ENCODE results near the gene MSRB3.

The MSRB3 gene

GRCh38 chr12:65263777-65264176 lies 14.7 kb upstream of the MSRB3 start:
- Histone ChIP-seq H3K9me3 (ENCODE audit: insufficient read depth, low read depth, low read length) (no peaks in the 10 kb centered on the region), H3K27me3 (ENCODE audit: insufficient read depth, low read length, poor library complexity, severe bottlenecking) (no peaks in the 10 kb centered on the region), H3K9ac (ENCODE audit: low read depth, low read length, poor library complexity, severe bottlenecking) (no peak overlapping the region), H3K4me1 (ENCODE audit: insufficient read depth, low read length, poor library complexity, severe bottlenecking) (no peaks in the 10 kb centered on the region), H3F3A (ENCODE audit: low read depth) (no peaks in the 10 kb centered on the region), H3K9me2 (replicated peaks; ENCODE audit: low read depth, low read length) (no peaks in the 10 kb centered on the region), H3K4me3 (ENCODE audit: low read length, poor library complexity, severe bottlenecking) (no peak overlapping the region), H3K36me3 (ENCODE audit: insufficient read depth, low read length) (no peaks in the 10 kb centered on the region), H4K20me1 (ENCODE audit: insufficient read depth, low read length, poor library complexity, severe bottlenecking) (no peaks in the 10 kb centered on the region), H2AFZ (ENCODE audit: low read length) (no peak overlapping the region), H3K79me2 (ENCODE audit: insufficient read depth, low read length) (no peaks in the 10 kb centered on the region), H3K4me2 (ENCODE audit: low read depth, low read length, poor library complexity, severe bottlenecking) (no peak overlapping the region)
- TF ChIP-seq EZH2phosphoT487 (IDR thresholded peaks at IDR 0.05; ENCODE audit: borderline replicate concordance), result no peak
- TF ChIP-seq, protein P1, sequence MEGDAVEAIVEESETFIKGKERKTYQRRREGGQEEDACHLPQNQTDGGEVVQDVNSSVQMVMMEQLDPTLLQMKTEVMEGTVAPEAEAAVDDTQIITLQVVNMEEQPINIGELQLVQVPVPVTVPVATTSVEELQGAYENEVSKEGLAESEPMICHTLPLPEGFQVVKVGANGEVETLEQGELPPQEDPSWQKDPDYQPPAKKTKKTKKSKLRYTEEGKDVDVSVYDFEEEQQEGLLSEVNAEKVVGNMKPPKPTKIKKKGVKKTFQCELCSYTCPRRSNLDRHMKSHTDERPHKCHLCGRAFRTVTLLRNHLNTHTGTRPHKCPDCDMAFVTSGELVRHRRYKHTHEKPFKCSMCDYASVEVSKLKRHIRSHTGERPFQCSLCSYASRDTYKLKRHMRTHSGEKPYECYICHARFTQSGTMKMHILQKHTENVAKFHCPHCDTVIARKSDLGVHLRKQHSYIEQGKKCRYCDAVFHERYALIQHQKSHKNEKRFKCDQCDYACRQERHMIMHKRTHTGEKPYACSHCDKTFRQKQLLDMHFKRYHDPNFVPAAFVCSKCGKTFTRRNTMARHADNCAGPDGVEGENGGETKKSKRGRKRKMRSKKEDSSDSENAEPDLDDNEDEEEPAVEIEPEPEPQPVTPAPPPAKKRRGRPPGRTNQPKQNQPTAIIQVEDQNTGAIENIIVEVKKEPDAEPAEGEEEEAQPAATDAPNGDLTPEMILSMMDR (conservative IDR thresholded peaks at IDR 0.05; ENCODE audit: low read length), result no peak

- TF ChIP-seq, protein P1 (conservative IDR thresholded peaks at IDR 0.05; ENCODE audit: low read length), result no peak
- TF ChIP-seq EZH2phosphoT487 (IDR thresholded peaks at IDR 0.05; ENCODE audit: borderline replicate concordance), result no peak
- H3K36me3 ChIP-seq (ENCODE audit: insufficient read depth, low read length), result no peaks in the 10 kb centered on the region
- no peaks in the 10 kb centered on the region for H3F3A ChIP-seq (ENCODE audit: low read depth)
- H3K4me1 ChIP-seq (ENCODE audit: insufficient read depth, low read length, poor library complexity, severe bottlenecking), result no peaks in the 10 kb centered on the region
- no peak overlapping the region for H2AFZ ChIP-seq (ENCODE audit: low read length)
- no peaks in the 10 kb centered on the region for H3K9me2 ChIP-seq (replicated peaks; ENCODE audit: low read depth, low read length)
- H3K27me3 ChIP-seq (ENCODE audit: insufficient read depth, low read length, poor library complexity, severe bottlenecking), result no peaks in the 10 kb centered on the region
- no peak overlapping the region for H3K9ac ChIP-seq (ENCODE audit: low read depth, low read length, poor library complexity, severe bottlenecking)
- H3K9me3 ChIP-seq (ENCODE audit: insufficient read depth, low read depth, low read length), result no peaks in the 10 kb centered on the region
- H3K4me3 ChIP-seq (ENCODE audit: low read length, poor library complexity, severe bottlenecking), result no peak overlapping the region
- H4K20me1 ChIP-seq (ENCODE audit: insufficient read depth, low read length, poor library complexity, severe bottlenecking), result no peaks in the 10 kb centered on the region
- H3K79me2 ChIP-seq (ENCODE audit: insufficient read depth, low read length), result no peaks in the 10 kb centered on the region
- H3K4me2 ChIP-seq (ENCODE audit: low read depth, low read length, poor library complexity, severe bottlenecking), result no peak overlapping the region
Observed at GRCh38 chr12:65266408-65266807, 12.1 kb upstream of the MSRB3 start.

- H2AFZ ChIP-seq (ENCODE audit: low read length), result no peak overlapping the region
- H4K20me1 ChIP-seq (ENCODE audit: insufficient read depth, low read length, poor library complexity, severe bottlenecking), result no peaks in the 10 kb centered on the region
- no peaks in the 10 kb centered on the region for H3K36me3 ChIP-seq (ENCODE audit: insufficient read depth, low read length)
- no peaks in the 10 kb centered on the region for H3K79me2 ChIP-seq (ENCODE audit: insufficient read depth, low read length)
- no peak overlapping the region for H3K9ac ChIP-seq (ENCODE audit: low read depth, low read length, poor library complexity, severe bottlenecking)
- H3K4me1 ChIP-seq (ENCODE audit: insufficient read depth, low read length, poor library complexity, severe bottlenecking), result no peaks in the 10 kb centered on the region
- no peak overlapping the region for H3K4me2 ChIP-seq (ENCODE audit: low read depth, low read length, poor library complexity, severe bottlenecking)
- H3F3A ChIP-seq (ENCODE audit: low read depth), result no peaks in the 10 kb centered on the region
- no peaks in the 10 kb centered on the region for H3K27me3 ChIP-seq (ENCODE audit: insufficient read depth, low read length, poor library complexity, severe bottlenecking)
- no peaks in the 10 kb centered on the region for H3K9me2 ChIP-seq (replicated peaks; ENCODE audit: low read depth, low read length)
- H3K9me3 ChIP-seq (ENCODE audit: insufficient read depth, low read depth, low read length), result no peaks in the 10 kb centered on the region
- H3K4me3 ChIP-seq (ENCODE audit: low read length, poor library complexity, severe bottlenecking), result no peak overlapping the region
- TF ChIP-seq, protein P1 (conservative IDR thresholded peaks at IDR 0.05; ENCODE audit: low read length), result no peak
- TF ChIP-seq EZH2phosphoT487 (IDR thresholded peaks at IDR 0.05; ENCODE audit: borderline replicate concordance), result no peak
Observed at GRCh38 chr12:65269603-65270002, 8.9 kb upstream of the MSRB3 start.
